Measurements from ENCODE around the gene SYT6. TPM values are rescaled to one million over a fixed set of nuclear protein-coding genes. Genes with fewer than 3 reads are reported as not detected.
"Not testable (repeated sequence)": the region's sequence is repeated elsewhere in the genome, so short reads cannot be mapped to it uniquely, and the experiment has no call there.

The SYT6 gene
- total RNA-seq, 4 donors from 2014 or later, result 1.4 TPM; not detected in 3

DNA sequence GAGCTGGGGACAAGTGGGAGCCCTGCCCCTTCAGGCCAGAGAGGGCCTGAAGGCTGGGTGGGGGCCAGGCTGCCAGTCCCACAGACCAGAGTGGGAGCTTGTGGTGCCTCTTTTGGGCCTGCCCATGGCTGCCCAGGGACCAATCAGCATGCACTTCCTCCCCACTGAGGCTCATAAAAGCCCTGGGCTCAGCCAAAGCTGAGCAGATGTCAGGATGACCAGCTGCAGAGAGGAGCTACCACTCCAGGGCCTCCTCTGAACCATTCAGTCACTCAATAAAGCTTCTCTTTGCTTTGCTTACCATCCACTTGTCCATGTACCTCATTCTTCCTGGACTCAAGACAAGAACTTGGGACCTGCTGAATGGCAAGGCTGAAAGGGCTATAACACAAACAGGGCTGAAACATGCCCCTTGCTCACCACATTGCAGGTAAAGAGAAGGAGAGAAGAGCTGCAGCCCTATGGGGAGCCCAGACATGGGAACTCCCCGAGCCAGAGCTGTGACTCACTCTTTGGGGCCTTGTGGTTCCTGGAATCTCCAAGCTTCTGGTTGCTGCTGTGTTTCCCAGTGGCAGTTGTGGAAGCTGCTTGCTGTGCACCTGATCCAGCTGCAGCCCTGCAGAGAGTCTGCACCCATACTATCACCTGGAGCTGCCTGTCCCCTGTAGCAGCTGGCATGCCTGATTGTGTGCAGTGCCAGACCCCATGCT lies 92.4 kb downstream of the SYT6 start:
- Histone ChIP-seq H3K4me1 (no peaks in the 10 kb centered on the region), H3K27ac (no peak overlapping the region), H3K27me3 (no peaks in the 10 kb centered on the region), H3K36me3 (no peaks in the 10 kb centered on the region), H3K9me3 (no peaks in the 10 kb centered on the region), H3K4me3 (replicated peaks in 1 of 3) (no peak overlapping the region)
- intact Hi-C loops (cut with DNase I), result no loop called here
- no peak for DNase-seq
- WGBS, 2 donors, result 63 to 100% methylated on average over 1 of the region's 1 CpG
- TF ChIP-seq POLR2A (IDR thresholded peaks at IDR 0.05), result no peak
- TF ChIP-seq, protein P1, sequence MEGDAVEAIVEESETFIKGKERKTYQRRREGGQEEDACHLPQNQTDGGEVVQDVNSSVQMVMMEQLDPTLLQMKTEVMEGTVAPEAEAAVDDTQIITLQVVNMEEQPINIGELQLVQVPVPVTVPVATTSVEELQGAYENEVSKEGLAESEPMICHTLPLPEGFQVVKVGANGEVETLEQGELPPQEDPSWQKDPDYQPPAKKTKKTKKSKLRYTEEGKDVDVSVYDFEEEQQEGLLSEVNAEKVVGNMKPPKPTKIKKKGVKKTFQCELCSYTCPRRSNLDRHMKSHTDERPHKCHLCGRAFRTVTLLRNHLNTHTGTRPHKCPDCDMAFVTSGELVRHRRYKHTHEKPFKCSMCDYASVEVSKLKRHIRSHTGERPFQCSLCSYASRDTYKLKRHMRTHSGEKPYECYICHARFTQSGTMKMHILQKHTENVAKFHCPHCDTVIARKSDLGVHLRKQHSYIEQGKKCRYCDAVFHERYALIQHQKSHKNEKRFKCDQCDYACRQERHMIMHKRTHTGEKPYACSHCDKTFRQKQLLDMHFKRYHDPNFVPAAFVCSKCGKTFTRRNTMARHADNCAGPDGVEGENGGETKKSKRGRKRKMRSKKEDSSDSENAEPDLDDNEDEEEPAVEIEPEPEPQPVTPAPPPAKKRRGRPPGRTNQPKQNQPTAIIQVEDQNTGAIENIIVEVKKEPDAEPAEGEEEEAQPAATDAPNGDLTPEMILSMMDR (IDR thresholded peaks at IDR 0.05), result no peak

DNA sequence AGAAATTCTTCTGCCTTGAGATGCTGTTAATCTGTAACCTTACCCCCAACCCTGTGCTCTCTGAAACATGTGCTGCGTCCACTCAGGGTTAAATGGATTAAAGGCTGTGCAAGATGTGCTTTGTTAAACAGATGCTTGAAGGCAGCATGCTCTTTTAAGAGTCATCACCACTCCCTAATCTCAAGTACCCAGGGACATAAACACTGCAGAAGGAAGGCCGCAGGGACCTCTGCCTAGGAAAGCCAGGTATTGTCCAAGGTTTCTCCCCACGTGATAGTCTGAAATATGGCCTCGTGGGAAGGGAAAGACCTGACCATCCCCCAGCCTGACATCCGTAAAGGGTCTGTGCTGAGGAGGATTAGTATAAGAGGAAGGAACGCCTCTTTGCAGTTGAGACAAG lies 95.4 kb downstream of the SYT6 start:
- H3K9me3 ChIP-seq; DNase-seq; H3K27ac ChIP-seq; H3K4me3 ChIP-seq (replicated peaks in 1 of 3); H3K27me3 ChIP-seq; intact Hi-C loops (cut with DNase I); H3K36me3 ChIP-seq; H3K4me1 ChIP-seq: not testable (repeated sequence)
- WGBS, 2 donors, result 21 to 23% methylated on average over 6 of the region's 6 CpGs

DNA sequence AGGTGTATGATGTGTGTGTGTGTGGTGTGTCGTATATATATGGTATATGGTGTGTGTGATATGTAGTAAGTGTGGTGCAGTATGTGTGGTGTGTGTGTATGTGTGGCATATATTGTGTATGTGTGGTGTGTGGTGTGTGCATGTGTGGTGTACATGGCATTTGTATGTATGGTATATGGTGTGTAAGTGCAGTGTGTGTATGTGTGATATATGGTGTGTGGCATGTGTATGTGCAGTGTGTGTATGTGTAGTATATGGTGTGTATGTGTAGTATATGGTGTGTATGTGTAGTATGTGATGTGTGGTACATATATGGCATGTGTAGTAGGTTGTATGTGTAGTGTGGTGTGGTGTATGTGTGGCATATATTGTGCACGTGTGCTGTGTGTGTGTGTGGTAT lies 99.5 kb downstream of the SYT6 start:
- TF ChIP-seq, protein P1 (IDR thresholded peaks at IDR 0.05), result no peak
- no peak for TF ChIP-seq POLR2A (IDR thresholded peaks at IDR 0.05)
- 91 to 97% methylated on average over 2 of the region's 2 CpGs for WGBS, 2 donors
- Histone ChIP-seq H3K4me1 (no peaks in the 10 kb centered on the region), H3K9me3 (no peaks in the 10 kb centered on the region), H3K27ac (no peak overlapping the region), H3K4me3 (replicated peaks in 1 of 3) (no peak overlapping the region), H3K27me3 (no peaks in the 10 kb centered on the region), H3K36me3 (no peaks in the 10 kb centered on the region)
- intact Hi-C loops (cut with DNase I), result no loop called here
- no peak for DNase-seq

- intact Hi-C loops (cut with DNase I), result no loop called here
- Histone ChIP-seq H3K27ac (no peak overlapping the region), H3K36me3 (no peaks in the 10 kb centered on the region), H3K4me1 (no peaks in the 10 kb centered on the region), H3K27me3 (no peaks in the 10 kb centered on the region), H3K9me3 (no peaks in the 10 kb centered on the region), H3K4me3 (replicated peaks in 1 of 3) (no peak overlapping the region)
- DNase-seq, result no peak
- 83 to 92% methylated on average over 1 of the region's 1 CpG for WGBS, 2 donors
- TF ChIP-seq POLR2A (IDR thresholded peaks at IDR 0.05), result no peak
- TF ChIP-seq, protein P1 (IDR thresholded peaks at IDR 0.05), result no peak
These were observed 105.4 kb downstream of the SYT6 start for GRCh38 chr1:114048232-114048631.

GRCh38 chr1:114043548-114043947 lies 110.1 kb downstream of the SYT6 start:
- no peaks in the 10 kb centered on the region for H3K27me3 ChIP-seq
- H3K4me3 ChIP-seq (replicated peaks in 1 of 3), result no peak overlapping the region
- no peaks in the 10 kb centered on the region for H3K4me1 ChIP-seq
- no peaks in the 10 kb centered on the region for H3K9me3 ChIP-seq
- no peak overlapping the region for H3K27ac ChIP-seq
- WGBS, 2 donors, result 59 to 65% methylated on average over 5 of the region's 5 CpGs
- no peak for TF ChIP-seq POLR2A (IDR thresholded peaks at IDR 0.05)
- TF ChIP-seq, protein P1 (IDR thresholded peaks at IDR 0.05), result no peak
- H3K36me3 ChIP-seq, result no peaks in the 10 kb centered on the region
- DNase-seq, result no peak
- intact Hi-C loops (cut with DNase I), result no loop called here

All from thyroid gland (tissue), 4 donors.